Astrocyte (in vitro differentiated cells and primary cell): Measurements from ENCODE around the gene ZNF212.

Experiments
- CTCF ChIP-seq: IDR thresholded peaks from 2 replicates; pipeline ENCODE4 v1.5.1; 2011; ENCODE audit warnings: low read depth, mild to moderate bottlenecking, inconsistent platforms, low read length, moderate library complexity; ENCODE audit not compliant: insufficient read depth
- EZH2 ChIP-seq: IDR thresholded peaks from 2 replicates; pipeline ENCODE4 v1.6.1; 2012; ENCODE audit warnings: mild to moderate bottlenecking, low read length, inconsistent platforms; ENCODE audit not compliant: insufficient read depth

- TF ChIP-seq EZH2 (no peak), CTCF (no peak)
Observed at GRCh38 chr7:149194799-149195179, 44.7 kb upstream of the ZNF212 start.
